Caco-2 (cell line): ENCODE data around the gene ALPL. TPM values are rescaled to one million over a fixed set of nuclear protein-coding genes. Genes with fewer than 3 reads are reported as not detected.

ENCODE experiments used
- BruUV-seq: library from RNA; stranded (reverse); fragments of 400-500 nt; replicated peaks from 2 replicates; lab custom pipeline; 2021; lab: Mats Ljungman, UMichigan
- CTCF ChIA-PET: fragments of 300-600 bp; sonication (Branson Sonifier 250); formaldehyde crosslinking; loops from one replicate; lab custom pipeline; 2022; ENCODE audit warnings: antibody characterized with exemption; lab: Charles Lee
- POLR2A ChIA-PET: fragments of 300-600 bp; sonication (Branson Sonifier 250); formaldehyde crosslinking; loops from one replicate; lab custom pipeline; 2022; ENCODE audit warnings: antibody characterized with exemption; lab: Charles Lee
- DNase-seq, 2 experiments: peaks; one replicate each; pipeline versions ENCODE4 v3.0.0 to v3.0.0-alpha.2; 2020 to 2022
- H3K27me3 ChIP-seq: replicated peaks from 2 replicates; pipeline ENCODE4 v1.6.0; 2011; ENCODE audit warnings: low read length; ENCODE audit not compliant: control insufficient read depth, insufficient read depth
- H3K36me3 ChIP-seq: 2 replicates; pipeline ENCODE4 v1.5.1; 2011; ENCODE audit warnings: low read length; ENCODE audit not compliant: control insufficient read depth, insufficient read depth
- H3K4me1 ChIP-seq: fragments of 250-450 bp; sonication (Bioruptor Pico); 2 replicates; pipeline ENCODE4 v1.5.1; 2020; ENCODE audit warnings: mild to moderate bottlenecking
- H3K4me3 ChIP-seq: 2 replicates; pipeline ENCODE4 v1.5.1; 2011; ENCODE audit warnings: low read depth, mild to moderate bottlenecking, control low read depth, low read length
- H3K9me3 ChIP-seq: fragments of 250-450 bp; sonication (Bioruptor Pico); 2 replicates; pipeline ENCODE4 v1.5.1; 2020; ENCODE audit warnings: mild to moderate bottlenecking, moderate library complexity
- H3K27ac Mint-ChIP-seq: one replicate; pipeline ENCODE4 v1.8.0; 2022; ENCODE audit warnings: mixed read lengths; ENCODE audit not compliant: unreplicated experiment
- H3K27me3 Mint-ChIP-seq: one replicate; pipeline ENCODE4 v1.8.0; 2022; ENCODE audit warnings: mixed read lengths; ENCODE audit not compliant: insufficient read depth, unreplicated experiment
- H3K36me3 Mint-ChIP-seq: one replicate; pipeline ENCODE4 v1.8.0; 2022; ENCODE audit warnings: mild to moderate bottlenecking, mixed read lengths; ENCODE audit not compliant: insufficient read depth, unreplicated experiment
- H3K4me1 Mint-ChIP-seq: one replicate; pipeline ENCODE4 v1.8.0; 2022; ENCODE audit warnings: low read depth, mixed read lengths; ENCODE audit not compliant: unreplicated experiment
- H3K4me3 Mint-ChIP-seq: one replicate; pipeline ENCODE4 v1.8.0; 2022; ENCODE audit warnings: mild to moderate bottlenecking, moderate library complexity, mixed read lengths; ENCODE audit not compliant: unreplicated experiment
- H3K9me3 Mint-ChIP-seq: one replicate; pipeline ENCODE4 v1.8.0; 2022; ENCODE audit warnings: mixed read lengths; ENCODE audit not compliant: unreplicated experiment
- intact Hi-C: fragments of 100-400 bp; cut with micrococcal nuclease; formaldehyde crosslinking; loops from one replicate; pipeline ENCODE4 v1.10.0; 2022; ENCODE audit not compliant: unreplicated experiment
- total RNA-seq: library from RNA; stranded (reverse); gene quantifications from 2 replicates; pipeline ENCODE4 v1.2.3, GENCODE V29; 2022
- TF ChIP-seq, protein P1 (sequence below), 2 experiments: fragments of 200-600 bp in 1 of 2; IDR thresholded peaks; 1 replicate in 1 of 2; 2 replicates in 1 of 2; pipeline versions ENCODE4 v1.5.1 to v1.8.0; 2011 to 2022; ENCODE audit warnings: antibody characterized with exemption in 1 of 2, control low read depth in 1 of 2, inconsistent platforms in 1 of 2, low read depth in 1 of 2, low read length in 1 of 2, mild to moderate bottlenecking in 1 of 2, moderate library complexity in 1 of 2; ENCODE audit not compliant: insufficient read depth in 1 of 2, severe bottlenecking in 1 of 2, unreplicated experiment in 1 of 2

Gene ALPL
- total RNA-seq, 1 experiment from 2014 or later, result 0.79 TPM

DNA sequence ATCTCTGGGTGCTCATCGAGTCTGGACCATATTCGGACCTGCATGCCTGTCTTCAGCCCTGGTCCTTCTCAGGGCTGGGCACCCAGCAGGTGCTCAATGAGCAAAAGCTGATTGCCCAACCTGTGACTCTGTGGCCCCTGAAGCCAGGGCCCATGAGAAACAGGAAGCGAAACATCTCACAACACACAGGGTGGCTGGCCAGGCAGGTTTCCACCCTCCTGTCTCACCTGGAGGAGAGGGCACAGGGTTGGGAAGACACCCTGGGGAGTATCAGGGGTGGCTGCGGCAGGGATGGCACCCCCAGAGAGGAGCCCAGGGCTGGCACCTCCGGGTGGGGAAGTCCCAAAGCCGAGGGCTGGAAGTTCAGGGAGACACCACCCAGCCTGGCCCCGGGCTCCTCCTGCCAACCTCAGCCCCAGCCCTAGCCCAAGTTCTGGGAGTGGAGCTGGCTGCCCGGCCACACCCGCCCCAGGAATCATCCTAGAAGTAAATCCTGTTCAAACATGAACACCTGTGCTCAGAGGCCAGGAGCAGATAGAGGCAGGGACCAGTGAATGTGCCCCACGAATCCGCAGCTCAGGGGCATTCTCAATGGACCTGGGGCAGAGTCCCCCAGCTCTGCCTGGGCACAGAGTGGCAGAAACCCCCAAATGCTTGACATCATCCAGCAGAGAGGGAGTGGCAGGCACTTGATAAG lies 105.3 kb downstream of the ALPL start:
- BruUV-seq, result no TSS peak
- intact Hi-C loops, result no loop called here
- ChIA-PET CTCF (no interaction called here), POLR2A (no interaction called here)
- TF ChIP-seq, protein P1, sequence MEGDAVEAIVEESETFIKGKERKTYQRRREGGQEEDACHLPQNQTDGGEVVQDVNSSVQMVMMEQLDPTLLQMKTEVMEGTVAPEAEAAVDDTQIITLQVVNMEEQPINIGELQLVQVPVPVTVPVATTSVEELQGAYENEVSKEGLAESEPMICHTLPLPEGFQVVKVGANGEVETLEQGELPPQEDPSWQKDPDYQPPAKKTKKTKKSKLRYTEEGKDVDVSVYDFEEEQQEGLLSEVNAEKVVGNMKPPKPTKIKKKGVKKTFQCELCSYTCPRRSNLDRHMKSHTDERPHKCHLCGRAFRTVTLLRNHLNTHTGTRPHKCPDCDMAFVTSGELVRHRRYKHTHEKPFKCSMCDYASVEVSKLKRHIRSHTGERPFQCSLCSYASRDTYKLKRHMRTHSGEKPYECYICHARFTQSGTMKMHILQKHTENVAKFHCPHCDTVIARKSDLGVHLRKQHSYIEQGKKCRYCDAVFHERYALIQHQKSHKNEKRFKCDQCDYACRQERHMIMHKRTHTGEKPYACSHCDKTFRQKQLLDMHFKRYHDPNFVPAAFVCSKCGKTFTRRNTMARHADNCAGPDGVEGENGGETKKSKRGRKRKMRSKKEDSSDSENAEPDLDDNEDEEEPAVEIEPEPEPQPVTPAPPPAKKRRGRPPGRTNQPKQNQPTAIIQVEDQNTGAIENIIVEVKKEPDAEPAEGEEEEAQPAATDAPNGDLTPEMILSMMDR (IDR thresholded peaks at IDR 0.05; ENCODE audit: insufficient read depth in 1 of 2, low read depth in 1 of 2, low read length in 1 of 2, severe bottlenecking in 1 of 2, unreplicated experiment in 1 of 2), result no peak
- DNase-seq, result peak; percentile 53 to 55
- no peak overlapping the region for H3K4me3 Mint-ChIP-seq
- peaks cover 6% of the 10 kb centered on the region for H3K36me3 Mint-ChIP-seq
- Histone ChIP-seq H3K4me3 (no peak overlapping the region), H3K36me3 (no peaks in the 10 kb centered on the region), H3K27me3 (no peaks in the 10 kb centered on the region), H3K4me1 (peaks cover 10% of the 10 kb centered on the region), H3K9me3 (no peaks in the 10 kb centered on the region)
- peaks cover 10% of the 10 kb centered on the region for H3K4me1 Mint-ChIP-seq
- no peaks in the 10 kb centered on the region for H3K9me3 Mint-ChIP-seq
- H3K27ac Mint-ChIP-seq, result peak overlapping the region; percentile 75
- H3K27me3 Mint-ChIP-seq, result no peaks in the 10 kb centered on the region

DNA sequence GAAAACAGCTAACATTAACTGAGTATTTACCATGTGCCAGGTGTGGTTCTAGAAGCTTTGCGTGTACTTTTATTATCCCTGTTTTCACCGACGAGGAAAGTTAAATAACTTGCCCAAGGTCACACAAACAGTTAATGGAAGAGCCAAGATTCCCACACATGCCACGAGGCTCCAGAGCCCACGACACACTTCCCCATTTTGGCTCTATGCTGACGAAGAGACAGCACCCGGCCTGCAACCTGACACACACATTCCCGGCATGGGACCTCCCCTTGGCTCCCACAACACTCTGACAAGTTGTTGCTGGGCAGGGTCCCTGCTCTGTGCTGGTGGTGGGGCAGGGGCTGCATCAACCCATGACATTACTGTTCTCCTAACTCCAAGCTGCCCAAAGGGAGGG lies 107.1 kb downstream of the ALPL start:
- TF ChIP-seq, protein P1 (IDR thresholded peaks at IDR 0.05; ENCODE audit: insufficient read depth in 1 of 2, low read depth in 1 of 2, low read length in 1 of 2, severe bottlenecking in 1 of 2, unreplicated experiment in 1 of 2), result no peak
- Mint-ChIP-seq H3K4me1 (peaks cover 10% of the 10 kb centered on the region), H3K4me3 (no peak overlapping the region), H3K27ac (no peak overlapping the region), H3K36me3 (peaks cover 6% of the 10 kb centered on the region), H3K27me3 (no peaks in the 10 kb centered on the region), H3K9me3 (no peaks in the 10 kb centered on the region)
- Histone ChIP-seq H3K36me3 (no peaks in the 10 kb centered on the region), H3K9me3 (no peaks in the 10 kb centered on the region), H3K4me1 (peaks cover 10% of the 10 kb centered on the region), H3K4me3 (no peak overlapping the region), H3K27me3 (no peaks in the 10 kb centered on the region)
- ChIA-PET POLR2A (no interaction called here), CTCF (no interaction called here)
- no peak for DNase-seq
- BruUV-seq, result no TSS peak
- intact Hi-C loops, result no loop called here

DNA sequence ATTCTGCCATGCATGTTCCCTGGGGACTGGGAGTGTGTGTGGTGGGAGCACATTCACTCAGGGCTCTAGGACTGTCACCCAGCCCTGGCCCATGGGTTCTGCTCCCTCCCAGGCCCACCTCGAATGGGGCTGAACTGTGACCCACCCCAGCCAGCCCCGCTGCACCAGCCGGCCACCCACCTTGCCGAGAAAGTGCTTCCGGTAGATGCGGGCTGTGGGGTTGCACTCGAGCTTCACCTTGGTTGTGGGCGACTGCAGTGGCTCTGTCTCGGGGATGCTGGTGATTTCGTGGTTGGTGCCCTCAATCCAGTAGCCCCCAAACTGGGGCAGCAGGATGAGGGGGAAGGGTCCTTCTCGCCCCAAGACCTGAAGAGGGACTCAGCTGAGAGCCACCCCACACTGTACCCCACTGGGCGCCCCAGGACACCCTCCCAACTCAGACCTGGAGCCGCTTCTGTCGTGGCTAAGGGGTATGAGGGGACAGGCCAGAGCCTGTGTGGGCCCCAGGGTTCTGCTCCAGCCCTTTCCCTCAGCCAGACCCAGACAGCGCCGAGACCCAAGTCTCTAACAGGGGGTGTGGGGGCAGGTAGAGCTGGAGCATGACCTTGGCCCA lies 108.0 kb downstream of the ALPL start:
- H3K4me1 ChIP-seq, result peaks cover 10% of the 10 kb centered on the region
- H3K9me3 ChIP-seq, result no peaks in the 10 kb centered on the region
- no peaks in the 10 kb centered on the region for H3K27me3 Mint-ChIP-seq
- POLR2A ChIA-PET, result no interaction called here
- H3K36me3 Mint-ChIP-seq, result peaks cover 4% of the 10 kb centered on the region
- H3K9me3 Mint-ChIP-seq, result no peaks in the 10 kb centered on the region
- H3K27ac Mint-ChIP-seq, result no peak overlapping the region
- DNase-seq, result no peak
- H3K4me3 Mint-ChIP-seq, result no peak overlapping the region
- intact Hi-C loops, result no loop called here
- no peaks in the 10 kb centered on the region for H3K36me3 ChIP-seq
- TF ChIP-seq, protein P1 (IDR thresholded peaks at IDR 0.05; ENCODE audit: insufficient read depth in 1 of 2, low read depth in 1 of 2, low read length in 1 of 2, severe bottlenecking in 1 of 2, unreplicated experiment in 1 of 2), result no peak
- no TSS peak for BruUV-seq
- H3K4me1 Mint-ChIP-seq, result peaks cover 10% of the 10 kb centered on the region
- no peaks in the 10 kb centered on the region for H3K27me3 ChIP-seq
- no peak overlapping the region for H3K4me3 ChIP-seq
- CTCF ChIA-PET, result no interaction called here
